SW 1271 (cell line): Measurements from ENCODE around the gene GJD2.

Experiments
- DNase-seq, 2 experiments: peaks; one replicate each; lab custom pipeline; 2025; lab: John Stamatoyannopoulos, UW

Gene GJD2

DNA sequence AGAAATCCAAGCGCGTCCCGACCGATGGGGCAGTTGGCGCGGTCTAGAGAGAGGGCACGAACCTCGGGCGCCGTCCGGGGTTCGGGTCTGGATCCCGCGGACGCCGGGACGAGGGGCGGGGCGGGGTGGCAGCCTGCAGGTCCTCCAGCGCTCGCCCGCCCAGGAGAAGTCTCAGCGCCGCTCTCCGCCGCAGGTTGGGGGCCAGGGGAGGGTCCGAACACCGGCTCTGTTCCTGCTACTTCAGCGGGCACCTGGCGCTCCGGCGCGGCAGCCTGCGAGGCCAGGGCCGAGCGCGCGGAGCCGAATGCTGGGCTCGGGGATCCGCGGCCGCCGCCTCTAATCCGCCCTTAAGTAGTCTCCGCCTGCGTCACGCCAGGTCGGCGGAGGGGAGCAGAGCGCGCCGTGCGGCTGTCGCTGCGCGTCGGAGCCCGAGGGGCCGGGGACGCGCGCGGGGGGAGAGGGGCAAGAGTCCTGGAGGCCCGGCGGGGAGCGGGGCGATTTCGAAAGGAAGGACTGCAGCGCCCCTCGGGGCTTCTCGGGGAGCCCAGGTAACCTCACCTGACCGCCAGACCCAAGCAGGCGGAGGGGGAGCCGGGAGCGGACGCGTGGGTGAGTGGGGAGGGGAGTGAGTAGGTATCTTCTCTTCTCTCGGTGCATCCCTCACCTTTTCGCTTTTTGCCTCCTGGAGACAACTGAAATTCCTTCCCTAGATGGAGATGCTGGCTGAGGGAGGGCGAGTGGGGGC is at the start of gene GJD2:
TSS of gene GJD2 (minus strand) at position 325 of the 745 bp plus-strand sequence. CDS start 510 bp downstream, outside the sequence.
- no peak for DNase-seq

DNA sequence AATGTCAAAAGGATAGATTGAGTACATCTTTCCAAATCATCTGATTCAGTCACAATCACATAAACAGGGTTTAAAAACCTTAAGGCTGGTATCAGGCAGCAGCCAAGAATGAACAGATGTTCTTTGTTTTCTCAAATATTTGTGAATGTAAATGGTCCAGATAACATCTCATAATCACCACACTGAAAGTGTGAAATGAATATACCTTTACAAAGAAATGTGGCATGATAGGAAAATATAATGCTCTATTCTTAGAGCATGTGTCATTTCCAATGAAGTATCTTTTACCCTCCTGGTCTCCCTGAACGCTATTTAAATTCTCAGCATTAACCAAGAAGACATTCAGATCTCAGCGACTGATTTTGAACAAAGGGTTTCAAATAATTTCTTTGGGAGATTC is 49.3 kb upstream of the GJD2 start:
- DNase-seq, result no peak

DNA sequence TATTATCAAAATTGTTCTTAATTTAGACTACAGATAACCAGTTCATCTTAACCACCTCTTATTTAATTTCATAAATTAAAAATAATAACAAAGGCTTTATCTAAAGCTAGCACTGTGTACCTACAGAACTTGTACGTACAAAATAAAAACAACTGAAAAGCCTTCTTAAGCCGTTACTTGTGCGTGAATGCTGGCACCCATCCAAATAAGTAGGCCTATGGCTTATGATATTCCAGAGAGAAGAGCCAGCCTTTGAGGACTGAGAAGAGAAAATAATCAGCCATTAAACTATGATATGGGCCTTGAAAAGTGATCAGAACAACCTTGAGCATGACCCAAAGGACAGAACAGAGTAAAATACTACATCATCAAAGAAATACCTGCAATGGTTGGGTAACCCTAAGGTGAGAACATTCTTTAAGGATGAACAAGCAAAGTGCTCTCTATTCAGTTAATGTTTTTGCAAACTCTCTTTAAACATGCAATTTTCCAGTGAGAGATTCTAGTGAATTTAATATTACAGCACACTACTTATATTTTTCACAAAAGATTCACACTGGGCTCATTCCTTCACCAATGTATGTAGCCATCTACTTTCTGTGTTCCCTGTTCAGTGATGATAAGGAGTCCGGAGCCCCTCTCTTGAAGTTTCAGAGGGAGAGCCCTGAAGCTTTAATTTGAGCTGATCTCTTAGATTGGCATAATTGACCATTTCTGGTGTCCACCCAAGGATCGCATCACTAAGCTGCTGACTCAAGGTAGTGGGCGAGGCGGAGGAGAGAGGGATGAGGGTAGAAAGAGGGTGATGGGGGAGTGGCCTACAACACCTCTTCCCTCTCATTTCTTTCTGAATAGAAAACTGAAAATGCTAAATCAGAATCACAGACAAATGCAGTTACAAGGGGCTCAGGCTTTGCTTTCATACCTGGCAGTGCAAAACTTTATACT is 48.3 kb upstream of the GJD2 start:
- DNase-seq, result no peak

DNA sequence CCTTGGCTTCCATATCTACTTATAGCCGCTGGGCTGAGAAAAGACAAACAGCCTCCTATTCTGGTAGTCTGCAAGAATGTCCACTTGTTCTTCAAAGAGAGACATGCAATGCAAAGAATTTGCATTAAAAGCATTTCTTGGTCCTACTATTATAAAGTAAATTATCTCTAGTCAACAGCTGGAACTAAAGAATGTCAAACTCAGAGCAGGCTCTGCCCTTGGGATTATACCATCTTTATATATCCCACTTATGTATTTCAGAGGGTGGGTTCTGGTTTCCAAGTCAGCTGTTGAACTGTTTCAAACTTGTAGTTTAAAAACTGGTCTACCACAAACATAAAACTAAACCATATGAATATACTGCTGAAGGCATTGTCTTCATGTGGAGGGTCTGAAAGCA is 47.6 kb upstream of the GJD2 start:
- DNase-seq, result no peak

DNA sequence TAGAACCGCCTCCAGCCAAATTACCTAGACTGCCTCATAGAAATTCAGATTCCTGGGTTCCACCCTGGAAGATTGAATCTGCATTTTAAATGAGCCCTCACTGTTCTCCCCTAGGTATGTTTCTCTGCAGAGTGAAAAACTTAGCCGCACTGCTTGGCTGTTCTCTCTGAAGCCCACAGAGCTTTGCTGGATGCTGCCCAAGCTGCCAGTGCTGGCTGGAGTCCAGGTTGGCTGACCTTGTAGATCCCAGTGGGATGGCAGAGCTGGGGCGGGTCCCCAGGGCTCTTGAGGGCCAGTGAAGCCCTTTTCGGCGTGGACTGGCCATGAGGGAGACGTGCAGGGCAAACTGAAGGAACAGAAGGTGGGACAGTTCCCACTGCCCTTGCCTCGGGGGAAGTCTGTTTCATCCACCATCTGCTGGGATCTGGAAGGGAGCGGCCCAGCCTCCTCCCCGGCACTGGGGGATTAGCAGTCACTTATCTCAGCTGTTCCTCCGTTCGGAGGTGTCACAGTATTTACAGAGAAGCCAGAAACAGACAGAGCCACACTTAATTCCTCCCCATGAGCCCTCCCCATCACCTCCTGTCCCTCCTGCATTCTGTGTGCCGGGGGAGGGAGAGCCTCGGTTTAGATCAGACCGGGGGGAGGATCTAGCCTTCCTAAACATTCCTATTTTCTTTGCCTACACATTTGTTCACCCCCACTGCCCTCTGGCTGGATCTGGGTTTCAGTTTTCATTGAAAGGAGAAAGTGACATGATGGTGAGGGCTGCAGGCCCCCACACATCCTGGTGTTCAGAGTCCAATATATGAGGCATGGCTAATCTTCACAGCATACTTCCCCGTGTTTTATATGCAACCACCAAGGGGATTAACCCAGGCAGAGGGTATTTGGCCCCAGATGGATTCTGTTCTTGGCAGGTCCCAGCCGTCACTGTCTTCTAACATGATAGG is 44.6 kb upstream of the GJD2 start:
- no peak for DNase-seq

DNA sequence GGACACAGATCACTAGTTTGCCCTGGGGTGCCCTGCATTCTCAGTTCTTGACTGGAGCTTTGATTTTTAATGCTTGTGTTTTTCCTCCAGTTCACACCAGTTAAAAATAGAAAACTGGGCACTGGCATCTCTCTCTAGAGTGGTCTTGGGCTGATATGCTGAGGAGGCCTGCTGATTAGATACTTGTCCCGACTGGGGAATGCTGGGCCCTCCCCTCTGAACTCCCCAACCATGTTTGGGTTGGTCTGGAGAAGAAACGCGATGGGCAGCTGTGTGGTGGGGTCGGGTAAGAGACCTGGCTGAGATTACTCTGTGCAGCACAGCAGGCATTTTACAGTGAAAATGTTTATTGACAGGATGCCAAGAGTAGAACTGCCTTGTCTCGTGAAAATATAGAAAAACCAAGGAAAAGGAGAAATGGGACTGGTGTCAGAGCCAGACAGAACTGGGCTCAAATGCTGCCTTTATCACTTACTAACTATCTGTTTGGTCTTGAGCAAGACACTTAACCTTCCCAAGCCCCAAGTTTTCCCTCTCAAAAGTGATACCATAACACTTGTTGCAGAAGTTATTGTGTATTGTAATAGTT is 42.1 kb upstream of the GJD2 start:
- DNase-seq, result no peak

DNA sequence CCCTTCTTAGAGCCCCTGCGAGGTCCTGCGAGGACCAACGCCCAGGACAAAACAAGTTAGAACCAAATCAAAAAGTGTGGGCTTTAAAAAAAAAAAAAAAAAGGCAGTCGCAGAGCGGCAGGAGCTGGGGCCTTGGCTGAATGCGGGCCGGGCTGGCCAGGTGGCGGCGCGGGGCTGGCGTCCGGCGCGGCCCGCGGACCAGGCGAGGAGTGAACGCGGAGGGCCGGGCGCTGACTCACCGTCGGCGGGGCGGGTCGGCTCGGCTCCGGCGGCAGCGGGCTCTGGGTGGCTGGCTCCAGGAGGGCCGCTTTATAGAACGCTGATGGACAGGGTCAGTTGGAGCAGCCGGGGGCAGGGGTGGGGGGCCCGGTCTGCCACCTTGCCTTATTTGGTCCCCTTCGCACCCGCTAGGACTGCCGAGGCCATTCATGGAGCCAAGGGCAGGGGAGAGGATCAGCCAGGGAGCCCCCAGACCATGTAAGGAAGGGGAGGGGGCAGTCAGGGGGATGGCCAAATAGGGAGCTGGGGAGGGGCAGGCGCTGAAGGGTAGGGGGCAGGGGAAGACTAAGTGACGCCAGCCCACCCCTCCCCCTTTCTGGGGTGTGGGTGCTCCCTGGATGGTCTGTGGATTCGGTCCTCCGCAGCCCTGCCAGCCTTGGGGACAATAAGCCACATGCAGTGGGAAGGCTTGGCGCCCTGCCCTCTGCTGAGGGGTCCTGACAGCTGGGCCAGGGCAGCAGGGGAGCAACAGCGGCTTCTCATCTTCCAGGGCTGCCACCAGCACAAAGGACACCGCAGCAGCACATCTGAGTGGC is 40.7 kb upstream of the GJD2 start, which contains the start of gene ACTC1:
TSS of gene ACTC1 (minus strand) at position 283 of the 815 bp plus-strand sequence. CDS start 741 bp downstream, outside the sequence.
- no peak for DNase-seq

DNA sequence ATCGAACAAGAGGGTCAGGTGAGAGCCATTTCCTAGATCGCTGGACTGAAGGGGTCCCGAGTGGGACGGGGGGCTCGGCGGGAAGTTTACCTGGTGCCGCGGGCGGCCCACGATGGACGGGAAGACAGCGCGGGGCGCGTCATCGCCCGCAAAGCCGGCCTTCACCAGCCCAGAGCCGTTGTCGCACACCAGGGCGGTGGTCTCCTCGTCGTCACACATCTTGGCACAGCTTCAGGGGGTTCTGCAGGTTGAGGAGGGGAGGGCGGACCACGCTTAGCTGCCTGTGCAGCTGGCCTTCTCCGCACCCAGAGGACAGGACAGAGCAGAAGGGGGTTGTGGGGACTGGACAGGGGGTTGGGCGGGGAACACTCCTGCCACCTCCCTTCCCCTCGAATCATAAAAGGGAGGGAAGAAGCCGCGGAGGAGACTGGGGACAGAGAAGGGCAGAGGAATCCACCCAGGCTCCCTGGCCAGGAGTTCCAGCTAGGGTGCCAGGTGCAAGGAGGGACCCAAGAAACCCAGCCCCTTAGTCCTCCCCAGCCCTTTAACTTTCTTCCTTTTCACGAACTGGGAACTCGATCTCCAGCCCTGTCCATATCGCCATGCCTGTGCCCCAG is 39.9 kb upstream of the GJD2 start:
- DNase-seq, result no peak

DNA sequence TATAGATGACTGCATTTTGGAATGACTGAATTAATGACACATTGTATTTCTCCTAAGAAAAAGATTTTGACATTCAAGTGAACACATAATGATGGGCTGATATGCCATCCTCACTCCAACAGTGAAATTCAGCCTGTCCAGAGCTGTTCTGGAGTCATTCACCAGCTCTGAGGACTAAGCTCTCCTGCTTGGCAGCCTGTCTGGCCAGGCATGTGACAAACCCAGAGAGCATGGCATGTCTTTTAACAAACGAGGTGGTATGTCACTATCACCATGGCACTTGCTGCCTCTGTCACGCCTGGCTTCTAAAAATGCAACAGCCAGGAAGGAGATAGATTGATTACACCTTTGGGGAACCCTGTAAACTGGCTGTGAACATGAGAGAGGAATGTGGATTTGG is 39.1 kb upstream of the GJD2 start:
- DNase-seq, result no peak

DNA sequence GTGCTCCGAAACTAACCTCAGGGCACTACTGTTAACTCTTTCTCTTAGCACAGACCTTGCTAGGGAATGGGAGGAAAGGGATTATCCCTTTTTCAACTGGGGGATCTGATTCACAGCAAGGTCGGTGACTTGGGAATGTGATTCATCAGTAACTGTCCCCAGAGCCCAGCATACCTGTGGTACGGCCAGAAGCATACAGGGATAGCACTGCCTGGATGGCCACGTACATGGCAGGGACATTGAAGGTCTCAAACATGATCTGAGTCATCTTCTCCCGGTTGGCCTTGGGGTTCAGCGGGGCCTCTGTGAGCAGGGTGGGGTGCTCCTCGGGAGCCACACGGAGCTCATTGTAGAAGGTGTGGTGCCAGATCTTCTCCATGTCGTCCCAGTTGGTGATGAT is 38.3 kb upstream of the GJD2 start:
- no peak for DNase-seq

DNA sequence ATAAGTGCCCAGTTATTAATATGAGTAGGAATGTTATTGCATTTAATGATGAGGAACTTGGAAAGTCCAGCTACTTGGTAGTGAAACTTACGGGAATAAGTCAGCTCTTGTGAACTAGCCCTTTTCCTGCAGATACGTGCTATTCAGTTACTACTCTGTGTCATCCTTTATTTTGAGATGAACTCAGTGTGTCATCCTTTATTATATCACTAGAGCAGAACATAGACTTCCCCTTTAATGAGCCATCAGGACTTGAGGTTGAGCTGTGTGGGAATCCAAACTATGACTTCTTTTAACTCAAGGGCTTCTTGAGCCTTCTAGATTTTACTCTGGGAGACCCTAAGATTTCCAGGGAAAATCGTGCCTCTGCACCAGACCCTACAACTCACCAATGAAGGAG is 36.9 kb upstream of the GJD2 start:
- DNase-seq, result no peak

DNA sequence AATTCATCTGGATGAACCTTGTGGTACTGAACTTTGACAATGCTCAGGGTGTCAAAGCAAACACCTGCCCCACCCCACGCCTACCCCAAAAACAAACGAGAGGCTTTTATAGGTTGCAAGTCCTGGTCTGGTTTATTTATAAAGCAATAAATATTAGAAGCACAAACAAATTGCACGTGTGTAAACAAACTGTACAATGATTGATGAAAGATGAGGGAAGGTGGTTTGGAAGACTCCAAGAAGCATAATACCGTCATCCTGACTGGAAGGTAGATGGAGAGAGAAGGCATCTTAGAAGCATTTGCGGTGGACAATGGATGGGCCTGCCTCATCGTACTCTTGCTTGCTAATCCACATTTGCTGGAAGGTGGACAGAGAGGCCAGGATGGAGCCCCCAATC is 35.3 kb upstream of the GJD2 start:
- DNase-seq, result no peak

DNA sequence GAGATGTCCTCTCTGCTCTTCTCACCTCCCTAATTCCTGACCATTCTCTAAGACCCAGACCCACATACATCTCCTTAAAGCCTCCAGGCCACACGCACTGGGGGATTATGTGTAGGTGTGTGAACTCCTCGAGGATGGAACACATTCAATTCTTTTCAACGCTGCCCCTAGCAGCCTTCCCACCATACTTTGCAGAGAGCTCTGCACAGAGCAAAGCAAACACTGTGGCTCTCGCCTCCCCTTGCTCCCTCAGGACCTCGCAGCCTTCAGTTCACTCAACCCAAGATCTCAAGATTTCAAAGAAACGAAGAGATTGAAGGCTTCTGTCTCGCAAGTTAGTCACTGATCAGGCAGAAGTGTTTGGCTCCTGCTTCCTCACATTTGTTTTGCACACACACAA is 34.5 kb upstream of the GJD2 start:
- DNase-seq, result no peak

DNA sequence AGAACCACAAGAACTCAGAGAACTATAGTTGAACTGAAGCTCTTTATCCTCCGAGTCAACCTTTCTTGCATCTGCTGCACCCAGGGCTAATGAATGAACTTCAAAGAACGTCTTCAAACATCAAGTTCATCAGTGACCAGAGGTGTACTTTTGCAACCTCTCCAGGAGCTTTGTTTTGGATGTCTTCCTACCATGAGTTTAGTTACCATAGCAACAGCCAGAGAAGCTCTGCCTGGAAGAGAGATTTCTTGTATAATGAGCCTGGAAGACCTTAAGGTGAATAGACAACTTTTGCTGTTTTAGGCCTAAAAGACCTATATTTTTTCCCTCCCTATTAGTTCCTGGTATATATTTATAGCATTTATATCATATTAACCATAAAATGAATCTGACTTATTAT is 31.4 kb upstream of the GJD2 start:
- no peak for DNase-seq

DNA sequence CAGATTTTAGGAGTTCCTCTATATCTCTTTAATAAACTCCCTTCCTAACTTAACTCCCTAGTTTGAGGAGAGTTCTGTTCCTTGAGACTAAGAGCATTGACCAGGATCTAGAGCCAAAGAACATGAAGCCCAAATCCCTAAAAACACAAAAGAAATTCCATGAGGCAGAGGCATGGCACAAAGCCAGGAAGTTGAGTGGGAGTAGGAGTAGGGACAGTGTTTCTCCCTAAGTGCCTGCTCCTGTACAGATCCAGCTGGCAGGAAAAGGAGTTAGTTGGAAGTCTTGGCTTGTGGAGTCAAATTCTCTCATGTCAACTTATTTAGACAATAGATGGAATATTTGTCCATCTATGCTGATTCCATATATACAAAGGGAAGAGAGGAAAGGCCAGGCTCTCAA is 29.2 kb upstream of the GJD2 start:
- no peak for DNase-seq

DNA sequence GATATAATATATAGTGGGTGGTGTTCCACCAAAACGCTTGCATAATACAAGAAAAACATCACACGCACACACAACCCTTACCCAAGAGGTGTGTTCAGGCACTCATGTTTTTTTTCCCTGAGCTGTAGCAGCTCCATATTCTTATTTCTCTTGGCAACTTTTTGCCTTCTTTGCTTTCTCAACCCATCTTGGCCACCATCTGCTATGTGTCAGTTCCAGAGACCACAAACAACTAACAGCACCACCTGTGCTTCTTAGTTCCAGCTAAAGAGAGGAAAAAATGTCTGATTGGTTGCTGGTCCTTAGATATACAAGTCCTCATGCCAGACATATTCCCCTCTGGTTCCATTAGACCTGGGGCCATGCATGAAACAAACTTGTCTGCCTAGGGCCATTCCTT is 28.6 kb upstream of the GJD2 start:
- DNase-seq, result no peak

DNA sequence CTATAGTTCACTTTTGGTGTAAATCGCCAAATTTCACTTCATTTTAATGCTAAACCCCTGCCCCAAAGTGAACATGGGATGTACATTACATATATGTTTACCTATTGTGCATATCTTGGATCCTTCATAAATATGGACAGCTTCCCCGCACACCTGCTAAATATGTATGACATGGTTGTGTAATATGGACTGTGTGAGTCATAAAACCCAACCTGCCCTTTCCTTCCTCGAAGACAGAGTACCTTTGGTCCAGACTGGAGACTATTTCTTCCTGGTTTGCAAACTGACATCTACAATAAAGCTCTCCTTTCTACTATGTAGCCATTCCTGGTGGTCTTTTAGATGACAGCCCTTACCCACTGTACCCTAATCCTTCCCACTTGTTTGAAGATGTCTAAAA is 28.1 kb upstream of the GJD2 start:
- no peak for DNase-seq

DNA sequence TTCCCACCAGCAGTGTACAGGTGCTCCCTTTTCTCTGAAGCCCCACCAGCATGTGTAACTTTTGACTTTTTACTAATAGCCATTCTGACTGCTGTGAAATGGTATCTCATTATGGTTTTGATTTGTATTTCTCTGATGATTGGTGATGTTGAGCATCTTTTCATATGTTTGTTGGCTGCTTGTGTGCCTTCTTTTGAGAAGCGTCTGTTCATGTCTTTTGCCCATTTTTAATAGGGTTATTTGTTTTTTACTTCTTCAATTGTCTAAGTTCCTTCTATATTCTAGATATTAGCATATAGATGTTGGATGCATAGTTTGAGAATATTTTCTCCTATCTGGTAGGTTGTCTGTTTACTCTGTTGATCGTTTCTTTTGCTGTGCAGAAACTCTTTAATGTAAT is 25.9 kb upstream of the GJD2 start:
- DNase-seq, result no peak

DNA sequence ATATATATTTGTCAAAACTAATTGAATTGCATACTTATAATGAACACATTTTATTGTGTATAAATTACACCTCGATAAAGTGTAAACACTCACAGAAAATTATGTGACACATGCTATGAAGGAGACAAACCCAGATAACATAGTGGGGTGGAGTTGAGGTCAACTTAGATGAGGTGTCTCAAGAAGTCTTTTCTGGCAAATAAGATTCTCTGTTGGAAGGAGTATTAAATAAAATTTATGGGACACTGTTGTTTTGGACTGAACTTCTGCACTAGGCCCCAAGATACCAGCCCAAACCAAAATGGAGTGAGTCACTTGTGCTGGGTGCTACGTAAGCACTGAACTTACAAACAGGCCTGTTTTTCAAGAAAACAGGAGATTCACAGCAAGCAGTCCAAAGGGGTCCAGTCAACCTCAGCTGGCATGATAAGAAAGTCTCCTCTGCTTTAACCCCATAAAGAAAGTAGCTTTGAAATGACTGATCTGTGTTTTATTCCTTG is 21.9 kb upstream of the GJD2 start:
- no peak for DNase-seq

DNA sequence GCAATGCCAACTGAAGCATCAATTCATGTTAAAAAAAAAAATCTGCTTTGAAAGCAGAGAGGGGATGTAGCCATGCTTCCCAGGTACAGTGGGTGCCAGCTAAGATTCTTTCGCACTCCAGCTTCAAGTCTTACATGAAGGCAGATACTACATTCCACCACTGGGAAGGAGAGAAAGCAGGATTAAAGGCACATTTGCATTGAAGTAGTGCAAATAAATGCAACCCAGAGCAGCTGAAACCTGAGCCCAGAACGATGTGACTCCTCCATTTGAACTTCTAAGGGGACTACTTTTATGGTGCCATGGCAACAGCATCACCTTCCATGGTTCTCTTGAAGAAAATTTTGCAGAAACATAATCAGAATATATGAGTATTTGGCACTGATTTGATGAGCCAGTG is 19.1 kb upstream of the GJD2 start:
- no peak for DNase-seq
